Midbrain (tissue), 1 donor: Measurements from ENCODE around the gene FXYD4.
A peak's percentile ranks its signal among the peaks of the same experiment; 100 is the strongest.

Experiments
- DNase-seq: peaks from one replicate; lab custom pipeline; 2025; lab: John Stamatoyannopoulos, UW

Gene FXYD4

GRCh38 chr10:43395571-43396060 is 24.2 kb downstream of the FXYD4 start:
- DNase-seq: no peak

- peak; percentile 80 for DNase-seq
Observed at GRCh38 chr10:43396061-43396927, 24.9 kb downstream of the FXYD4 start.

DNA sequence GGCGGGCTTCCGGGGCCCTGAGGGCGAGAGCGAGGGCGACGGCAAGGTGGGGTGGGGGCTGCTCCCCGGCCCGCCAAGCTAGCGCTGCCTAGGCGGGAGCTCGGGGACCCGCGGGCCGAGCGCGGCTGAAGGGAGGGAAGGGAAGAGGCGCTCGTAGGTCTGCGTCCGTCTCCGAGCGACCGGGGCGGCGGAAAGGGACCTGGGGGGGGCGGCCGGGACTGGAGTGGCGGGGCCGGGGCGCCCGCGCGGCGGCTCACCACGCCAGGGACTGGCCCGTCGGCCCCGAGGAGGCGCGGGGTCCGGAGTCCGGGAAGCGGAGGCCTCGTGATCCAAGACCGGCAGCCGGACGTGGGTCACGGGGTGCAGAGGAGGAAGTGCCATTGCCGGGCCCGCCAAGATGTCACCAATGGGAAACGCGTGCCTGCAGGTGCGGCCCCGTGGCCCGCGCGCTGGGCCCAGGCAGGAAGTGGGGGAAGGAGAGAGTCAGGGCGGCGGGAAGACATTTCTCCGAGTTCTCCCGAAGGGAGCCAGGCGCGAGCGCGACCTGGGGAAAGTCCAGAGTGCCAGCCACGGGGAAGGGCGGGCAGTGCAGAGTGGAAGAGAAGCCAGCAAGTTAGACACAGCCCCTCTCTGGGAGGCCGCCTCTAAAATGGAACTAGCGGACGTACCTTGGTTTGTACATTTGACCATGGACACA is 25.6 kb downstream of the FXYD4 start:
- DNase-seq: peak; percentile 79

DNA sequence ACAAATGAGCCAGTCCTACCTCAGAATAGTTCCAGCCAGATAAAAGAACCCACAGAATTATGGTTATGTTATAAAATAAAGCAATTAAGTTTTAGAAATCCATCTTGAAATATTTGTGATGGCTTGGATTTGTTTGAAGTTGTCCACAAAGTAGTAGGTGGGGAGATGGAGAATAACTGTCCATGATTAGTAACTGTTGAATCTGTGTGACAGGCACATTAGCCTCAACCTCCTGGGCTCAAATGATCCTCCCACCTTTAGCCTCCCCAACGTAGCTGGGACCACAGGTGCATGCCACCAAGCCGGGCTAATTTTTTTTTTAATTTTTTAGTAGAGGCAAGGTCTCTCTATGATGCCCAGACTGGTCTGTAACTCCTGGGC is 27.5 kb downstream of the FXYD4 start:
- no peak for DNase-seq

DNA sequence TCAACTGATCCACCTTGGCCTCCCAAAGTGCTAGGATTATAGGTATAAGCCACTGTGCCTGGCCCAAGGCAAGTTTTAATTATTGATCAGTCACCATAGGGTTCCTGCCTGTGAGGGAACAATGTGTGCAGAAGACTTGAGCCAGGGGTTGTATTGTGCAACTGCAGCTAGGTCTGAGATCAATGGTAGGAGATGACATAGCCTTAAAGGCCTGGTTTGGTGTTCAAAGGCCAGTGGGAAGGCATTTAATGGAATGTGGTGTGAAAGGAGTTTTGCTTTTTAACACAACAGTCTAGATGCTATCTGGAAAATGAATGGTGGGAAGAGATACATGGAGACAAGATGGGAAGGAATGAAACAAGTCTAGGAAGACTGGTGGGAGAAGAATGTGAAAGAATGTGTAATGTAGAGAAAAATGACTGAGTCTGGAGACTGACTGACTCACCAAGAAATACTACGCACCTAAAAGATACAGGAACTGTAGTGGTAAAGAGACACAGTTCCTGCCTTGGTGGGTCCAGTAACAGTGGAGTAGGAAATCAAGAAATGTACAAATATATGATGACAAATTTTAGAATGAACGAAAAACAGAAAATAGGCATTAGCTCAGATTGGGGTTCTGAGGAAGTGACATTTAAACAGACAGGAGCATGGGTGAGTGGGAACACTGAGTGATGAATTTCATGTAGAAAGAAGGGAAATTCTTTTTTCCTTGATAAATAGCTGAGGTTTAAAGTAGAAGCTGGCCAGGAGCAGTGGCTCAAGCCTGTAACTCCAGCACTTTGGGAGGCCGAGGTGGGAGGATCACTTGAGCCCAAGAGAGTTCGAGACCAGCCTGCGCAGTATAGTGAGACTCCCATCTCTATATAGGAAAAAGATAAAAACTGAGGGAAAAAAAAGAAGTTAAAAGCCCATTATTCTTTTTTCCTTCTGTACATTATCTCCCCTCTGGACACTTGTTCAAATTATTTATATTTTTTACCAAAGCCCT is 28.2 kb downstream of the FXYD4 start:
- DNase-seq: no peak

GRCh38 chr10:43401627-43402026 is 30.2 kb downstream of the FXYD4 start:
- no peak for DNase-seq

GRCh38 chr10:43402176-43402575 is 30.7 kb downstream of the FXYD4 start:
- DNase-seq: no peak

DNA sequence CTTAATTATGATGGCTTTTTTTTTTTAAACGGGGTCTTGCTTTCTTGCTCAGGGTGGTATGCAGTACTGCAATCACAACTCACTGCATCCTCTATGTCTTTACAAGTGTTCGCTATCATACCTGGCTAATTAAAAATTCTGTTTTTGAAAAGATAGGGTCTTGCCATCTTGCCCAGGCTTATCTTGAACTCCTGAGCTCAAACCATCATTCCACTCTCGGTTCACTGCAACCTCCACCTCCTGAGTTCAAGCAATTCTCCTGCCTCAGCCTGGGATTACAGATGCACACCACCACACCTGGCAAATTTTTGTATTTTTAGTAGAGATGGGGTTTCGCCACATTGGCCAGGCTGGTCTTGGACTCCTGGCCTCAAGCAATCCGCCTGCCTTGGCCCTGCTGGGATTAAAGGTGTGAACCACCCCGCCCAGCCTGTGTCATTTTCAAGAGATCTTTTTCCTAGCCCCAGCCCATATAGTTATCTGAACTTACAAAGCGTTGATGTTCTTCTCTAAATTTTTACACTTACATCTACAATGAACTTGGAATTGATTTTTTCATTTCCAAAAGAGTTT is 31.5 kb downstream of the FXYD4 start:
- no peak for DNase-seq

GRCh38 chr10:43403911-43404703 is 32.7 kb downstream of the FXYD4 start:
- no peak for DNase-seq

GRCh38 chr10:43404704-43405084 is 33.3 kb downstream of the FXYD4 start:
- no peak for DNase-seq

GRCh38 chr10:43407148-43407575 is 35.7 kb downstream of the FXYD4 start:
- peak; percentile 47 for DNase-seq

DNA sequence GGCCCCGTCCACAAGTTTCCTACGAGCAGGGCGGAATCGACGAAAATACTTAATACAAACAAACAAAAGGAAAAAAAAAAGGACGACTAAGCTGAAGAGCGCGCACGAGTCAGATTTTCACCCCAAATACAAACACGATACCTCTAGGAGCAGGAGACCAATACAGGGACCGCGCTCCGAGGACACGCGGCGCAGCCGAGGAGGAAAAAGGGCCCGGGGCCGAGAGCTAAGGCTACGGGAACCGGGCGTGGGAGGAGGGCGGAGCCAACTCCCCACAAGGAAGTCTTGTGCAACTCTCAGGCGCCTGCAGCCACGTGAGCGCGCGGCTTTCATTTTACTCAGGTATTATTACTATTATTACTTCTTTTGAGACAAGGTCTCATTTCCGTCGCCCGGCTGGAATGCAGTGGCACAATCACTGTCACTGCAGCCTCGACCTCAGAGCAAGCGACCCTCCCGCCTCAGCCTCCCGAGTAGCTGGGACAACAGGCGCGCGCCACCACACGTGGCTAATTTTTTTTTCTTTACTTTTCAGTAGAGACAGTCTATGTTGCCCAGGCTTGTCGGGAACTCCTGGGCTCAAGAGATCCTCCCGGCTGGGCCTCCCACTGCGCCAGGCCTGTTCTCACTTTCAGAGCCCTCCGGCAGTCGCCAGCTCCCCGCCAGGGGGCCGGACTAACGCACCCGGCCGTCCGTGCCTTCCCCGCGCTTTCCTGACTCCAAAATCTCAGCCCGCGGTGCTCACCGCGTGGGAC is 36.3 kb downstream of the FXYD4 start:
- peak; percentile 79 for DNase-seq

DNA sequence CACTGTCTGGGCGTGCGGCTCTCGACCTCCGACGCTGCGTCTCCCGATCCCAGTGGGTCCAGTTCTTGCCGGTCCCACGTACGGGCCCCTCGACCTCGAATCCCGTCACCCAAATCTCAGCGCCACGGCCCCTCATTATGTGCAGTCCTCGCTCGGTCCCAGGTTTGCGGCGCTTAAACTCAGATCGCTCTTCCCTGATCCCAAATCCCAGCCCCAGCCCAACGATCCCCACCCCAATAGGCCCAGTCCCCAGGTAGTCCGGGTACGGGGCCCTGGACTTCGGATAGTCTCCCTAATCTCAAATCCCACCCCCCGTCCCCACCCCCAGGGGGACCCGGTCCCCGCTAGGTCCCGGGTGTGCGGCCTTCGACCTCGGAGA is 36.9 kb downstream of the FXYD4 start:
- DNase-seq: no peak

DNA sequence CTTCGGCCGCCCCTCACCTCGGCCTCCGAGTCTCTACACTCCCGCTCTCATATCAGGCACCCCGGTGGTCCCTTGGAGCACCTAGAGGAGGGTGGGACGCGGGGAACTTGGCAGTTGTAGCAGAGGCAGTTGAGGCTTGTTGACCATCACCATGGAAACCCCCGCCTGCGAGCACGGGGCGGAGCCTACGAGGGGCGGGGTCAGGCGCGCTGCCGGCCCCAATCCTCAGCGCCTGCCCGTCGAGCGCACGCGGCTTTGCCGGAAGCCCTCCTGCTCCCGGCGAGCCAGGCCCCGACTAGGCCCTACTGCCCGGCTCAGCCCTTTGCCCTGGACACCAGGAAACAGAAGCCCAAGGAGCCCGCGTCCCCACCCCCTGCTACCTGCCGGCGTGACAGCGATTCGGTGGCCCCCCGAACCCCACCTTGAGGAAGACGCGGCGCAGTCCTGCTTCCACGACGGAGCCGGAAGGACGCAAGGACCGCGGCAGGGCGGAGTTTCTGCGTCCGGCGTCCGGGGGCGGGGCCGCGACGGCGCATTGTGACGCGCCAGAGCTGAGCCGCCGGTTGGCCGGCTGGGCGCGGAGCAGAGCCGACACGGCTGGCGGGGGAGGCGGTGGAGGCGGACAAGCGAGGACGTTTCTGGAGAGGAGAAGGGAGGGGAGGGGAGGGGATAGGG is 37.4 kb downstream of the FXYD4 start, which contains the start of gene HNRNPF:
HNRNPF (minus strand) TSS at position 477 of the 675 bp plus-strand sequence. CDS start 21,302 bp downstream, outside the sequence.
- peak; percentile 96 for DNase-seq

- DNase-seq: no peak
Observed at GRCh38 chr10:43409385-43410109, 38.1 kb downstream of the FXYD4 start.

- DNase-seq: no peak
Observed at GRCh38 chr10:43410345-43410744, 38.9 kb downstream of the FXYD4 start.

DNA sequence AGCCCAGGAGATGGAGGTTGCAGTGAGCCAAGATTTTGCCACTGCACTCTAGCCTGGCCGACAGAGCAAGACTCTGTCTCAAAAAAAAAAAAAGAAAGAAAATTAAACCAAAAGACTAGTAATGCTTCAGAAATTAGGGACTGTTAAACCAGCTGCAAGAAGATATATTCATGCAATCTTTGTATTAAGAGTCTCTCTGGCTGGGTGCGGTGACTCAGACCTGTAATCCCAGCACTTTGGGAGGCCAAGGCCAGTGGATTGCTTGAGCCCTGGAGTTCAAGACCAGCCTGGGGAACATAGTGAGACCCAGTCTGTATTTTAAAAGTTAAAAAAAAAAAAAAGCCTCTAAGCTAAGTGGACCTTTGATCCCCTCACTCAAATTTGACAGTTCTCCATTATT is 40.1 kb downstream of the FXYD4 start:
- no peak for DNase-seq

DNA sequence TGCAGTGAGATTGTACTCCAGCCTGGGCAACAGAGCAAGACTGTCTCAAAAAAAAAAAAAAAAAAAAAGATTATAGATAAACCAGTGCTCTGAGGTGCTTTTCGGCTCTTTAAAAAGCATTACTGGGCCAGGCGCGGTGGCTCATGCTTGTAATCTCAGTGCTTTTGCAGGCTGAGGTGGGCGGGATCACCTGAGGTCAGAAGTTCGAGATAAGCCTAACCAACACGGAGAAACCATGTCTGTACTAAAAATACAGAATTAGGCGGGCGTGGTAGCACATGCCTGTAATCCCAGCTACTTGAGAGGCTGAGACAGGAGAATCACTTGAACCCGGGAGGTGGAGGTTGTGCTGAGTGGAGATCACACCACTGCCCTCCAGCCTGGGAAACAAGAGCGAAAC is 44.1 kb downstream of the FXYD4 start:
- DNase-seq: no peak
